VCaP (cell line): Measurements from ENCODE around the gene ARHGEF10L.

Experiments
- H3K27ac ChIP-seq: fragments of 450-650 bp; 2 replicates; pipeline ENCODE4 v1.5.1; 2017
- CTCF ChIP-seq: fragments of 450-650 bp; conservative IDR thresholded peaks from 2 replicates; pipeline ENCODE4 v1.5.1; 2017; ENCODE audit warnings: mild to moderate bottlenecking, moderate library complexity

Gene ARHGEF10L

DNA sequence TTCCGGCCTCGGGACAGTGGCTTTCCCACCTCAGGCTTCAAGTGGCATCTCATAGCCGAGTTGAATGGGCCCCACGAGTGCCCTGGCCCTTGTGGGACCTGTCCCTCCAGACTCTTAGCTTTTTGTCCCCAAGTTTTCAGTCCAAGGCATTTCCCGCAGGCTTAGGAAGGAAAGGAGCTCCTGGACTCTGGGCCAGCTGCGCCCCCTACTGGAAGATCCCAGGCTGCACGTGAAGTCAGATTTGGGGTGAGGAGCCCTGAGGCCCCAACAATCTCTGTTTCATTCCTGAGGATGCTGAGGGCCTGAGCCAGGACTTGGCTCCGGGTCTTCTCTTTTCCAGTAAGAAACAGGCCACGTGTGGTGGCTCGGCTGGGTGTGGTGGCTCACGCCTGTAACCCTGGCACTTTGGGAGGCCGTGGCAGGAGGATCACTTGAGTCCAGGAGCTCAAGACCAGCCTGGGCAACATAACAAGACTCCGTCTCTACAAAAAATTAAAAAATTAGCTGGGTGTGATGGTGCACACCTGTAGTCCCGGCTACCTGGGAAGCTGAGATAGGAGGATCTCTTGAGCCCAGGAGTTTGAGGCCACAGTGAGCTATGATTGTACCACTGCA, 67.4 kb downstream of the ARHGEF10L start:
- H3K27ac ChIP-seq = peak overlapping the region; percentile 38; the same call in 1 of the 2 replicates
- TF ChIP-seq CTCF = peak; percentile 88

DNA sequence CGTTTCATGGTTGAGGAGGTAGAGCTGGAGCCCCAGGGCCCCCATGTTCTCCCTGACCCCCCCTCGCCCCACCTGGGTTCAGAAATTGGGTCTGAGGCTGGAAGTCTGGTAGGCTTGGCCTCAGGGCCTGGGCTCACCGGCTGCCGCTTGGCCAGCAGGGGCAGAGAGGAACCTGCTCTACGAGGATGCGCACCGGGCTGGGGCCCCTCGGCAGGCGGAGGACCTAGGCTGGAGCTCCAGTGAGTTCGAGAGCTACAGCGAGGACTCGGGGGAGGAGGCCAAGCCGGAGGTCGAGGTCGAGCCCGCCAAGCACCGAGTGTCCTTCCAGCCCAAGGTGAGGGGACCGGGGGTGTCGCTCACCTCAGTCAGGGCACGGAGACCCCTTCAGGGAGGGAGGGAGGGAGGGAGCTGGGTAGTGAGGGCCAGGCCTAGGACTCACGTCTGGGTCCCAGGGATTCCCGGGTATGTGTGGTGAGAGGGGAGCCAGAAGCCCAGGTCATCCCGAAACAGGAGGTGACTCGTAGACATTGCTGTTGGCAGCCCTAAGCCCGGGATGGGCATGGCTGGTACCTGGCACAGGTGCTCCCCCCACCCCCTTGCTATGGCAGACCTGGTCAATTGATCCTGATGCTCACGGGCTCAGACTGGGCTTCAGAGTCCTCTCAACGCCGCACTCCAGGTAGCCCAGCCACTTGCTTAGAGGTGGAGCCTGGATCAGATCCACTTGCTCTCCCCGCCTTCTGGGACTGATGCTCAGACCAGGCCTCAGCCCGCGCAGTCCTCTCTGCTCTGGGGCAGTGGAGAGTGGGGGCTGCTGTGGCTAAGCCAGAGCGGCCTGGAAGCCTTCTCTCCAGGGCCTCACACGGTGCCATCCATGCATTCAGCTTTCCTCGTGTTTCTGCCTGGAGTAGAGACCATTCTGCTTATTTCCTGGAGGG, 68.4 kb downstream of the ARHGEF10L start:
- no peak for TF ChIP-seq CTCF
- H3K27ac ChIP-seq = no peak overlapping the region

DNA sequence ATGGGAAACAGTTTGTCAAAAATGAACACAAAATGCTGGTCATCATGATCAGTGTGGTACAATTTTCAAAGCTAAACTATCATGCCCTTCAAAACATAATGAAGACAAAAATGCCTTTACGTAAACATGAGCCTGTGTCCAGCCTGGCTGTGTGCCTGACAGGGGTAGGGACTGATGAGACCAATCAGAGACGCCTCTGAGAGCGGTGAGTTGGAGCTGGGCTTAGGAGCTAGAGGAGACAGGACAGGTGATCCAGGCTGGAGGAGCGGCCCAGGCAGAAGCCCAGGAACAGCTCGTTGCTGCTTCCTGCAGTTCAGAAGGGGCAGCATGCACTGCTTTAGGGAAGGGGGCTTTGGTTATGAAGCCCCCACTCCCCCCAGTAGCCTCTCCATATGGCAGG, 70.0 kb downstream of the ARHGEF10L start:
- no peak overlapping the region for H3K27ac ChIP-seq
- TF ChIP-seq CTCF = no peak

GRCh38 chr1:17610085-17610484, 70.6 kb downstream of the ARHGEF10L start:
- H3K27ac ChIP-seq = no peak overlapping the region
- TF ChIP-seq CTCF = no peak

GRCh38 chr1:17610713-17611112, 71.2 kb downstream of the ARHGEF10L start:
- TF ChIP-seq CTCF = no peak
- no peak overlapping the region for H3K27ac ChIP-seq

DNA sequence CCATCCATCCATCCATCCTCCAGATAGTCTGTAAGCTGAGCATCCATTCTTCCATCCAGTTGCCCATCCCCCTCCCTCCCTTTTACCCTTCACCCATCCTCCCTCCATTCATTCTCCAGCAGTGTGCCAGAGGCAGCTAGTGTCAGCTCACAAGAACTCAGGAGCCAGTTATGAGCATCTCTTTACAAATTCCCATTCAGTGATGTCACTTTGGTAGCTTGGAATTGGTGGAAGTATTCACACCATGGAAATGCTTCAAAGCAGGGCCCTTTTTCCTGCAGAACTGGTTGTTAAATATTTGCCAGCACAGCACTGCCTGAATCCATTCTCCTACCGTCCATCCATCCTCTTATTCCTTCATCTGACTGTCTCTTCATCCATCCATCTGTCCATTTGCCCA, 72.5 kb downstream of the ARHGEF10L start:
- H3K27ac ChIP-seq = no peak overlapping the region
- TF ChIP-seq CTCF = no peak

DNA sequence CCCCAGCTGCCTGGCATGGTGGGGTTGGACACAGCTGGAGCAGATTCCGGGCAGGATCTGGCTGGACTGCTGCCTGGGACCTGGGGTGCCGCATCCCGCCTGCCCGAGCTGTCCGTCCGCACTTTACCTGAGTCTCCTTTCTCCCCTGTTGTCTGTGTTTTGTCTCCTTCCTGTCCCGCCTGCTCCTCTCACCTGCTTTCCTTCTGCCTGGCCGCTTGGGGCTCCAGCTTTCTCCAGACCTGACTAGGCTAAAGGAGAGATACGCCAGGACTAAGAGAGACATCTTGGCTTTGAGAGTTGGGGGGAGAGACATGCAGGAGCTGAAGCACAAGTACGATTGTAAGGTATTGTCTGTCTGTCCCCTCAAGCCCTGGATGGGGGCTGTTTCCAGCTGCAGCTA, 73.3 kb downstream of the ARHGEF10L start:
- TF ChIP-seq CTCF = no peak
- no peak overlapping the region for H3K27ac ChIP-seq
